ENCODE results near the gene FAM47E. TPM values are rescaled to one million over a fixed set of nuclear protein-coding genes. Genes with fewer than 3 reads are reported as not detected.
A peak's percentile ranks its signal among the peaks of the same experiment; 100 is the strongest.

Gene FAM47E
- total and polyA plus RNA-seq, 2 experiments from 2014 or later: not detected

DNA sequence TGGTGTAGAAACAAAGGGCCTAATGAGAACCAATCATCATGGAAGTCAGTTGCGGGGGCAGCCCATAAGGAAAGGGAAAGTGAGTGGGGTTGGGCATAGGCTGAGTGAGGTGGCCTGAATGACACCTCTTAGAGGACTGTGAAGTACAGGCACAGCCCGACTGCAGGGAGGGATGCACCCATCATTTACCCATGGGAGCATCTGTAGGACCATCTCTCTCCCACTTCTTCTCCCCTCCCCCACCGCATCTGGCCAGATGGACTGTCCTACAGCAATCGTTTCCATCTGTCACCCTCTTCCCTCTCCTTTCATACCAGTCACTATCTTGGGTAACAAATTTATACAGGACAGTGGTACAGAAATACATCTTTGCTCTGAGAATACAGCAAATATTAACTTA lies 59.2 kb downstream of the FAM47E start:
- H3K79me2 ChIP-seq (ENCODE audit: insufficient read depth): peaks cover 27% of the 10 kb centered on the region
- H3K9me3 ChIP-seq (ENCODE audit: low read depth): no peaks in the 10 kb centered on the region
- in situ Hi-C loops (cut with MboI): no loop called here
- no peaks in the 10 kb centered on the region for H3K27me3 ChIP-seq (replicated peaks; ENCODE audit: insufficient read depth)
- DNase-seq: no peak
- H3K9ac ChIP-seq: no peak overlapping the region
- WGBS, 2 experiments (ENCODE audit: low coverage in 1 of 2, low lambda C conversion rate in 2 of 2, missing lambda C conversion rate in 2 of 2): 67 to 70% methylated on average over 4 of the region's 4 CpGs
- H3K9me2 ChIP-seq (ENCODE audit: insufficient read depth): no peaks in the 10 kb centered on the region
- no peaks in the 10 kb centered on the region for H4K20me1 ChIP-seq (ENCODE audit: insufficient read depth)
- H3K4me2 ChIP-seq (ENCODE audit: unreplicated experiment): no peak overlapping the region
- no peak overlapping the region for H2AFZ ChIP-seq
- H3K27ac ChIP-seq: no peak overlapping the region
- H3K36me3 ChIP-seq (ENCODE audit: low read depth): no peaks in the 10 kb centered on the region
- no peak overlapping the region for H3K4me3 ChIP-seq
- 0 out of 2 replicates have a peak, but pooled peaks cover under 1% of the 10 kb centered on the region for H3K4me1 ChIP-seq (ENCODE audit: insufficient read depth)
- H3F3A ChIP-seq (ENCODE audit: insufficient read depth): 0 out of 2 replicates have a peak, but pooled peaks cover 5% of the 10 kb centered on the region
- TF ChIP-seq EZH2phosphoT487 (IDR thresholded peaks at IDR 0.05; ENCODE audit: insufficient read depth, low read depth) (no peak), EZH2 (IDR thresholded peaks at IDR 0.05; ENCODE audit: insufficient read depth, poor library complexity, severe bottlenecking) (no peak)

GRCh38 chr4:76311896-76312331 lies 60.4 kb downstream of the FAM47E start:
- Histone ChIP-seq H3K4me2 (ENCODE audit: unreplicated experiment) (no peak overlapping the region), H3K27me3 (replicated peaks; ENCODE audit: insufficient read depth) (no peaks in the 10 kb centered on the region), H3K36me3 (ENCODE audit: low read depth) (no peaks in the 10 kb centered on the region), H3K9me3 (ENCODE audit: low read depth) (no peaks in the 10 kb centered on the region), H3K4me1 (ENCODE audit: insufficient read depth) (no peaks in the 10 kb centered on the region), H3K9me2 (ENCODE audit: insufficient read depth) (no peaks in the 10 kb centered on the region), H3K27ac (no peak overlapping the region), H3F3A (ENCODE audit: insufficient read depth) (0 out of 2 replicates have a peak, but pooled peaks cover 5% of the 10 kb centered on the region), H4K20me1 (ENCODE audit: insufficient read depth) (no peaks in the 10 kb centered on the region), H3K4me3 (no peak overlapping the region), H3K9ac (no peak overlapping the region), H3K79me2 (ENCODE audit: insufficient read depth) (peaks cover 24% of the 10 kb centered on the region), H2AFZ (no peak overlapping the region)
- TF ChIP-seq EZH2phosphoT487 (IDR thresholded peaks at IDR 0.05; ENCODE audit: insufficient read depth, low read depth) (no peak), EZH2 (IDR thresholded peaks at IDR 0.05; ENCODE audit: insufficient read depth, poor library complexity, severe bottlenecking) (no peak)
- peak; percentile 14 for DNase-seq
- in situ Hi-C loops (cut with MboI): no loop called here
- WGBS, 2 experiments (ENCODE audit: low coverage in 1 of 2, low lambda C conversion rate in 2 of 2, missing lambda C conversion rate in 2 of 2): 0 to 13% methylated on average over 1 of the region's 1 CpG

DNA sequence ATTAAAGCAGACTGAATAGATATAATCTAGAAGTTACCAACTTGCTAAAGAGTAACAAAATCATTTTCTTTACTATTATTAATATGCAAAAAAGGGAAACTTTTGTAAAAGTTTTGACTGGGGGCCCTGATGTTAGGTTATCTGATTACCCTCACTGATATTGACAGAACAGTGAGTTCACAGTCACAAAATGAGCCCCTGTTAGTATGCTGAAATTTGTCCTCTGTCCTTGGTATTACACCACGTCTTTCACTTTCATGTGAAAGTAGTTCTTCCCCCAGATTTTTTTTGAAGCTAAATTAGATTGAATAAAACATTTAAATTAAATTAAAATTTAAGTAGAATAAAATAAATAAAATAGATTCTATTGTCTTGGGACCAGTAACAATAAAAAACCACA lies 60.9 kb downstream of the FAM47E start:
- no peaks in the 10 kb centered on the region for H3K27me3 ChIP-seq (replicated peaks; ENCODE audit: insufficient read depth)
- H2AFZ ChIP-seq: no peak overlapping the region
- in situ Hi-C loops (cut with MboI): no loop called here
- H3K27ac ChIP-seq: no peak overlapping the region
- no peaks in the 10 kb centered on the region for H4K20me1 ChIP-seq (ENCODE audit: insufficient read depth)
- WGBS, 2 experiments (ENCODE audit: low coverage in 1 of 2, low lambda C conversion rate in 2 of 2, missing lambda C conversion rate in 2 of 2): 71 to 82% methylated on average over 1 of the region's 1 CpG
- H3F3A ChIP-seq (ENCODE audit: insufficient read depth): 0 out of 2 replicates have a peak, but pooled peaks cover 5% of the 10 kb centered on the region
- H3K36me3 ChIP-seq (ENCODE audit: low read depth): no peaks in the 10 kb centered on the region
- H3K9ac ChIP-seq: no peak overlapping the region
- no peaks in the 10 kb centered on the region for H3K4me1 ChIP-seq (ENCODE audit: insufficient read depth)
- peaks cover 18% of the 10 kb centered on the region for H3K79me2 ChIP-seq (ENCODE audit: insufficient read depth)
- no peak overlapping the region for H3K4me2 ChIP-seq (ENCODE audit: unreplicated experiment)
- no peak for DNase-seq
- H3K9me2 ChIP-seq (ENCODE audit: insufficient read depth): no peaks in the 10 kb centered on the region
- H3K9me3 ChIP-seq (ENCODE audit: low read depth): no peaks in the 10 kb centered on the region
- no peak overlapping the region for H3K4me3 ChIP-seq
- TF ChIP-seq EZH2phosphoT487 (IDR thresholded peaks at IDR 0.05; ENCODE audit: insufficient read depth, low read depth): no peak
- no peak for TF ChIP-seq EZH2 (IDR thresholded peaks at IDR 0.05; ENCODE audit: insufficient read depth, poor library complexity, severe bottlenecking)

GRCh38 chr4:76313547-76313946 lies 62.0 kb downstream of the FAM47E start:
- no peak overlapping the region for H2AFZ ChIP-seq
- no peaks in the 10 kb centered on the region for H3K9me3 ChIP-seq (ENCODE audit: low read depth)
- no peak overlapping the region for H3K4me3 ChIP-seq
- WGBS, 2 experiments (ENCODE audit: low coverage in 1 of 2, low lambda C conversion rate in 2 of 2, missing lambda C conversion rate in 2 of 2): 67 to 70% methylated on average over 2 of the region's 2 CpGs
- no peak overlapping the region for H3K27ac ChIP-seq
- H3K4me2 ChIP-seq (ENCODE audit: unreplicated experiment): no peak overlapping the region
- H3F3A ChIP-seq (ENCODE audit: insufficient read depth): 0 out of 2 replicates have a peak, but pooled peaks cover 5% of the 10 kb centered on the region
- H3K79me2 ChIP-seq (ENCODE audit: insufficient read depth): peaks cover 8% of the 10 kb centered on the region; the same call in 1 of the 2 replicates
- H4K20me1 ChIP-seq (ENCODE audit: insufficient read depth): no peaks in the 10 kb centered on the region
- TF ChIP-seq EZH2phosphoT487 (IDR thresholded peaks at IDR 0.05; ENCODE audit: insufficient read depth, low read depth) (no peak), EZH2 (IDR thresholded peaks at IDR 0.05; ENCODE audit: insufficient read depth, poor library complexity, severe bottlenecking) (no peak)
- no peaks in the 10 kb centered on the region for H3K36me3 ChIP-seq (ENCODE audit: low read depth)
- no peak for DNase-seq
- no peaks in the 10 kb centered on the region for H3K9me2 ChIP-seq (ENCODE audit: insufficient read depth)
- H3K27me3 ChIP-seq (replicated peaks; ENCODE audit: insufficient read depth): no peaks in the 10 kb centered on the region
- in situ Hi-C loops (cut with MboI): no loop called here
- H3K9ac ChIP-seq: no peak overlapping the region
- no peaks in the 10 kb centered on the region for H3K4me1 ChIP-seq (ENCODE audit: insufficient read depth)
